Pancreas (tissue), 10 donors: ENCODE results near the gene RHCG. TPM values are rescaled to one million over a fixed set of nuclear protein-coding genes. Genes with fewer than 3 reads are reported as not detected.

ENCODE experiments used
- ATAC-seq, 4 donors: fragments of 200-7000 bp; cut with Tn5 transposase; one replicate each; pipeline versions ENCODE4 v1.8.0 to v1.9.1; 2020; ENCODE audit warnings: mild to moderate bottlenecking in 4 of 4, moderate library complexity in 4 of 4
- DNase-seq, 6 donors: peaks; one replicate each; pipeline ENCODE4 v3.0.0-alpha.2; 2020
- FAIRE-seq: peaks from 2 replicates; lab custom pipeline; 2012; peaks lifted over from hg19 to GRCh38; lab: Jason Lieb, UNC
- H3K27ac ChIP-seq, 4 donors: fragments of 200-600 bp; sonication (generic); 1 replicate in 3 of 4; 2 replicates in 1 of 4; pipeline versions ENCODE4 v1.5.0 to v1.8.0; 2020
- H3K27me3 ChIP-seq, 4 donors: fragments of 200-600 bp; one replicate each; pipeline ENCODE4 v1.8.0; 2021
- H3K36me3 ChIP-seq, 3 donors: fragments of 200-600 bp; sonication (generic) in 1 of 3; one replicate each; pipeline versions ENCODE4 v1.5.0 to v1.8.0; 2020 to 2021
- H3K4me1 ChIP-seq, 3 donors: fragments of 200-600 bp; one replicate each; pipeline ENCODE4 v1.8.0; 2021
- H3K4me3 ChIP-seq, 4 donors: fragments of 200-600 bp; sonication (generic) in 2 of 4; one replicate each; pipeline versions ENCODE4 v1.5.0 to v1.8.0; 2020 to 2021
- H3K9me3 ChIP-seq, 4 donors: fragments of 200-600 bp; one replicate each; pipeline ENCODE4 v1.8.0; 2021
- CTCF ChIP-seq, 4 donors: fragments of 200-600 bp; sonication (generic) in 3 of 4; IDR thresholded peaks; one replicate each; pipeline versions ENCODE4 v1.5.0 to v1.8.0; 2021; ENCODE audit warnings: antibody characterized with exemption in 4 of 4
- WGBS, 2 donors: extraction: QIAGEN DNeasy Blood & Tissue Kit; methylation state at CpG; one replicate each; pipeline ENCODE4 v1.1.7; 2013; 5-methylcytosine and 5-hydroxymethylcytosine counted together
- intact Hi-C, 3 donors: fragments of 100-400 bp; cut with DNase I; formaldehyde crosslinking; loops; one replicate each; pipeline versions ENCODE4 v1.11.1 to v1.14.2; 2022
- polyA plus RNA-seq, 2 donors: library from polyadenylated mRNA; stranded (reverse); fragments of 200-250 nt; gene quantifications; one replicate each; pipeline ENCODE4 v1.2.3, GENCODE V29; 2013
- total RNA-seq, 6 donors: library from RNA; stranded (reverse); fragmentation: NEBNext Ultra II Directional in 4 of 6; extraction: Animal tissue kit (Norgen Biotek cat#: 25700) in 4 of 6; gene quantifications; one replicate each; pipeline versions ENCODE4 v1.2.1 to v1.2.4, GENCODE V29; 2021 to 2023
- donor health status: healthy with polysubstance abuse.
- donor health status: DM: no; HTN: no; CAD: no; lungs with moderate emphysema.
- donor health status: DM: no; HTN: no; CAD: no.
- donor health status: control.
- donor health status: control.
- donor health status: Bipolar disorder and iron deficiency.
- donor health status: DM: yes; HTN: yes; CAD: no.
- donor health status: DM: no; HTN: no; CAD: no.
- donor health status: DM: no; HTN: no; CAD: no.
- donor health status: DM: yes; HTN: yes; CAD: no.

Gene RHCG
- total and polyA plus RNA-seq, 8 donors: 0.12 to 0.92 (median 0.73) TPM

- WGBS, 2 donors: 80 to 89% methylated on average over 4 of the region's 4 CpGs
- DNase-seq: no peak
These were observed 37.6 kb upstream of the RHCG start for GRCh38 chr15:89533861-89534544.

DNA sequence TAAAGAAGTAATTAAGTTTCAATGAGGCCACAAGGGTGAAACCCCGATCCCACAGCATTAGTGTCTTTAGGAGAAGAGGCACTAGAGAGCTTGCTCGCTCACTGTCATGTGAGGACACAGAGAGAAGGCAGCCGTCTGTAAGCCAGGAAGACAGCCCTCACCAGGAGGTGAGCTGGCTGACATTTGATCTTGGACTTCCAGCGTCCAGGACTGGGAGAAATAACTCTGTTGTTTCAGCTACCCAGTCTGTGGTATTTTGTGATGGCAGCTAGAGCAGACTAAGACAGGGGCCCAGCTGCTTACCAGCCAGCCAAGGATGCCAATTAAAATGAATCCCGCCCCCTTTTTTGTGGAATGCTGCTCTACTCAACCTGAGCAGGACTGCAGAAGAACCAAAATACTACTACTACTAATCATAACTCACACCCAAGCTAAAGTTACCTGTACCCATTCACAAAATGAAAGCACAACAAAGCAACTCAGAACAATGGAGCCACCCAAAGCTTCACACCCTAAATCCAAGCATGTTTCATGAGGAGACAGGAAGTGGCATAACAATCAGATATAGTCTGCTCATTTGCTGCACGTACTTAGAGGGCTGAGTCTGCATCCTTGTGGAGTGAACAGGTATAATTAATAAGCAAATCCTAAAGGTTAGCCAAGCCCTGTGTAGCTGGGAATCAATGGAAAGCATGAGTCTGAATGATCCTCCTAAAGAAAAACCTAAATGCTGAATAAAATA lies 35.6 kb upstream of the RHCG start:
- H3K4me1 ChIP-seq: no peaks in the 10 kb centered on the region
- no peaks in the 10 kb centered on the region for H3K36me3 ChIP-seq
- ATAC-seq: no peak
- no peak overlapping the region for H3K27ac ChIP-seq
- no peak for DNase-seq
- no peaks in the 10 kb centered on the region for H3K9me3 ChIP-seq
- intact Hi-C loops: no loop called here
- no peaks in the 10 kb centered on the region for H3K27me3 ChIP-seq
- no peak overlapping the region for H3K4me3 ChIP-seq
- FAIRE-seq: no peak
- TF ChIP-seq CTCF (IDR thresholded peaks at IDR 0.05): no peak
- WGBS, 2 donors: 78 to 85% methylated on average over 6 of the region's 6 CpGs

More at GRCh38 chr15:89533861-89534544, 37.6 kb upstream of the RHCG start:
- ATAC-seq: no peak
- intact Hi-C loops: no loop called here
- TF ChIP-seq CTCF (IDR thresholded peaks at IDR 0.05): no peak
- no peaks in the 10 kb centered on the region for H3K27me3 ChIP-seq
- no peaks in the 10 kb centered on the region for H3K9me3 ChIP-seq
- no peak overlapping the region for H3K27ac ChIP-seq
- no peak overlapping the region for H3K4me3 ChIP-seq
- FAIRE-seq: no peak
- H3K36me3 ChIP-seq: no peaks in the 10 kb centered on the region
- H3K4me1 ChIP-seq: no peaks in the 10 kb centered on the region

DNA sequence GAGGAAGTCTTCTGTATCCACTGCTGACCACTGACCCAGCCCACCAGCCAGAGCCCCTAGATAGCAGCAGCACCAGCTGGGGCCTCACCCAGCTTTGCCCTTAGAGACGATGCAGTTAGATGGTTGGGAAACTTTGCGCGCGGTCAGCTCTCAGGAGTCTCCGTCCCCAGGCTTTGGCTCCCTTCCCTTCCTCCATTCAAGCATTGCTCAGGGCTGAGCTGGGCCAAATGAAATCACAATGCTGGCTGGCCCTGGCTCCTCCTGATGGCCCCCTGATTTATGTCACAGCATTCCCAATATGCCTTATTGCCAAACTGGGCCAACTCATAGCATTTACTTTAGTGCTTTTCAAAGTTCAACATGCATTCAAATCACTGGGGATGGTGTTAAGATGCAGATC lies 34.6 kb upstream of the RHCG start:
- no peaks in the 10 kb centered on the region for H3K9me3 ChIP-seq
- H3K4me3 ChIP-seq: no peak overlapping the region
- H3K27me3 ChIP-seq: no peaks in the 10 kb centered on the region
- FAIRE-seq (no peak), ATAC-seq (no peak), DNase-seq (no peak)
- H3K36me3 ChIP-seq: no peaks in the 10 kb centered on the region
- no peak overlapping the region for H3K27ac ChIP-seq
- TF ChIP-seq CTCF (IDR thresholded peaks at IDR 0.05): no peak
- WGBS, 2 donors: 90 to 96% methylated on average over 5 of the region's 5 CpGs
- intact Hi-C loops: no loop called here
- no peaks in the 10 kb centered on the region for H3K4me1 ChIP-seq

DNA sequence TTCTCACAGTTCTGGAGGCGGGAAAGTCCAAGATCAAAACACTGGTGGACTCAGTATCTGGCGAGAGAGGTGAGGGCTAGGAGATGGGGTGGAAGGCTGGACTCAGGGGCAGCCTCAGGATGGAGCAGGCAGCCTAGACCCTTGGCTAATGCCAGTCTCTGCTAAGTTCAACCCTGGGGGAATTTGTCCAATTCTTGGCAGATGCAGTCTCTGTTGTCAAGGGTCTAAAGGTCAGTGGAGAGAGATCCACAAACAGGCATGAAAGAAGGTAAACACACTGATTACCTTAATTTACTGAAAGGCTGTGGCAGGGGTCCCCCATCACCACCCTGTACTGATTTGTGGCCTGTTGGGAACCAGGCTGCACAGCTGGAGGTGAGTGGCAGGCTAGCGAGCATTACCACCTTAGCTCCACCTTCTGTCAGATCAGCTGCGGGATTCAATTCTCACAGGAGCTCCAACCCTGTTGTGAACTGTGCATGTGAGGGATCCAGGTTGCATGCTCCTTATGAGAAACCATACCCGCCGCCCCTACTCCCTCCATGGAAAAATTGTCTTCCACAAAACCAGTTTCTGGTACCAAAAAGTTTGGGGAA lies 32.5 kb upstream of the RHCG start:
- H3K27me3 ChIP-seq: no peaks in the 10 kb centered on the region
- intact Hi-C loops: no loop called here
- TF ChIP-seq CTCF (IDR thresholded peaks at IDR 0.05): no peak
- H3K27ac ChIP-seq: no peak overlapping the region
- FAIRE-seq (no peak), DNase-seq (no peak), ATAC-seq (no peak)
- no peaks in the 10 kb centered on the region for H3K36me3 ChIP-seq
- 82 to 86% methylated on average over 6 of the region's 6 CpGs for WGBS, 2 donors
- H3K4me3 ChIP-seq: no peak overlapping the region
- no peaks in the 10 kb centered on the region for H3K9me3 ChIP-seq
- no peaks in the 10 kb centered on the region for H3K4me1 ChIP-seq
